ENCODE data around the gene MCCC2.
A peak's percentile ranks its signal among the peaks of the same experiment; 100 is the strongest.
"Not testable (repeated sequence)": the region's sequence is repeated elsewhere in the genome, so short reads cannot be mapped to it uniquely, and the experiment has no call there.

MCCC2 gene

GRCh38 chr5:71586941-71587765, at the start of gene MCCC2:
Gene MCCC2 (plus strand): TSS chr5:71587340. CDS start chr5:71587426, 86 bp downstream.
- intact Hi-C loops (cut with DNase I; ENCODE audit: low total_unique reads), result no loop called here
- Histone ChIP-seq H3K27ac (peak within 1 kb of the TSS; percentile 82 to 87), H3K4me3 (peak within 1 kb of the TSS; percentile 69 to 74), H3K9me3 (no peaks in the 10 kb centered on the region), H3K27me3 (no peaks in the 10 kb centered on the region), H3K4me1 (peaks cover 0 to 48% (median 23%) of the 10 kb centered on the region in 4 donors), H3K36me3 (no peaks in the 10 kb centered on the region)
- TF ChIP-seq CTCF (IDR thresholded peaks at IDR 0.05), result no peak
- peak; percentile 96 to 97 for DNase-seq

GRCh38 chr5:71537687-71538086, 49.5 kb upstream of the MCCC2 start:
- peaks cover 0 to 5% (median 0%) of the 10 kb centered on the region in 4 donors for H3K4me1 ChIP-seq
- H3K36me3 ChIP-seq, result peaks cover 44 to 54% (median 53%) of the 10 kb centered on the region in 3 donors
- H3K9me3 ChIP-seq, result no peaks in the 10 kb centered on the region
- DNase-seq, result no peak
- no peak overlapping the region for H3K27ac ChIP-seq
- intact Hi-C loops (cut with DNase I; ENCODE audit: low total_unique reads), result no loop called here
- TF ChIP-seq CTCF (IDR thresholded peaks at IDR 0.05), result no peak
- H3K4me3 ChIP-seq, result no peak overlapping the region
- no peaks in the 10 kb centered on the region for H3K27me3 ChIP-seq

GRCh38 chr5:71550885-71551284, 36.3 kb upstream of the MCCC2 start:
- H3K36me3 ChIP-seq, result peaks cover 69 to 98% (median 81%) of the 10 kb centered on the region in 3 donors
- H3K4me1 ChIP-seq; H3K9me3 ChIP-seq; H3K27ac ChIP-seq; H3K27me3 ChIP-seq; intact Hi-C loops (cut with DNase I; ENCODE audit: low total_unique reads); DNase-seq; H3K4me3 ChIP-seq: not testable (repeated sequence)

GRCh38 chr5:71551582-71551981, 35.6 kb upstream of the MCCC2 start:
- H3K27ac ChIP-seq; H3K4me3 ChIP-seq; H3K9me3 ChIP-seq; H3K4me1 ChIP-seq; intact Hi-C loops (cut with DNase I; ENCODE audit: low total_unique reads); H3K27me3 ChIP-seq; DNase-seq: not testable (repeated sequence)
- H3K36me3 ChIP-seq, result peaks cover 69 to 97% (median 75%) of the 10 kb centered on the region in 3 donors

DNA sequence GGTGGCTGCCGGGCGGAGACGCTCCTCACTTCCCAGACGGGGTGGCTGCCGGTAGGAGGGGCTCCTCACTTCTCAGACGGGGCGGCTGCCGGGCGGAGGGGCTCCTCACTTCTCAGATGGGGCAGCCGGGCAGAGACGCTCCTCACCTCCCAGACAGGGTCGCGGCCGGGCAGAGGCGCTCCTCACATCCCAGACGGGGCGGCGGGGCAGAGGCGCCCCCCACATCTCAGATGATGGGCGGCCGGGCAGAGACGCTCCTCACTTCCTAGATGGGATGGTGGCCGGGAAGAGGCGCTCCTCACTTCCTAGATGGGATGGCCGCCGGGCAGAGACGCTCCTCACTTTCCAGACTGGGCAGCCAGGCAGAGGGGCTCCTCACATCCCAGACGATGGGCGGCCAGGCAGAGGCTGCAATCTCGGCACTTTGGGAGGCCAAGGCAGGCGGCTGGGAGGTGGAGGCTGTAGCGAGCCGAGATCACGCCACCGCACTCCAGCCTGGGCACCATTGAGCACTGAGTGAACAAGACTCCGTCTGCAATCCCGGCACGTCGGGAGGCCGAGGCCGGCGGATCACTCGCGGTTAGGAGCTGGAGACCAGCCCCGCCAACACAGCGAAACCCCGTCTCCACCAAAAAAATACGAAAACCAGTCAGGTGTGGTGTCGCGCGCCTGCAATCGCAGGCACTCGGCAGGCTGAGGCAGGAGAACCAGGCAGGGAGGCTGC, 35.0 kb upstream of the MCCC2 start:
- H3K27me3 ChIP-seq; intact Hi-C loops (cut with DNase I; ENCODE audit: low total_unique reads); H3K9me3 ChIP-seq; H3K27ac ChIP-seq; DNase-seq; H3K4me3 ChIP-seq; H3K4me1 ChIP-seq: not testable (repeated sequence)
- H3K36me3 ChIP-seq, result peaks cover 69 to 97% (median 69%) of the 10 kb centered on the region in 3 donors

DNA sequence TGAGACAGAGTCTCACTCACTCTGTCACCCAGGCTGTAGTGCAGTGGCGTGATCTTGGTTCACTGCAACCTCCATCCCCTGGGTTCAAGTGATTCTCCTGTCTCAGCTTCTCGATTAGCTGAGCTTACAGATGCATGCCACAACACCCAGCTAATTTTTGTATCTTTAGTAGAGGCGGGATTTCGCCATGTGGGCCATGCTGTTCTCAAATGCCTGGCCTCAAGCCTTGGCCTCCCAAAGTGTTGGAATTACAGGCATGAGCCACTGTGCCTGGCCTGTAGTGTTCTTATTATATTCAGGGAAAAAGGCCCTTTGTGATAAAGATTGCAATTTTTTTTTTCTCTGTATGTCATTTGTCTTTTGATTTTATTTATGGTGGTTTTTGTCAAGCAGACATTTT, 24.0 kb upstream of the MCCC2 start:
- Histone ChIP-seq H3K4me3 (no peak overlapping the region), H3K4me1 (no peaks in the 10 kb centered on the region), H3K27ac (no peak overlapping the region), H3K27me3 (no peaks in the 10 kb centered on the region), H3K9me3 (no peaks in the 10 kb centered on the region), H3K36me3 (peaks cover 39 to 75% (median 61%) of the 10 kb centered on the region in 3 donors)
- intact Hi-C loops (cut with DNase I; ENCODE audit: low total_unique reads), result no loop called here
- no peak for DNase-seq
- TF ChIP-seq CTCF (IDR thresholded peaks at IDR 0.05), result no peak

GRCh38 chr5:71564895-71565294, 22.2 kb upstream of the MCCC2 start:
- Histone ChIP-seq H3K27ac (no peak overlapping the region), H3K36me3 (peaks cover 25 to 63% (median 48%) of the 10 kb centered on the region in 3 donors), H3K4me3 (no peak overlapping the region), H3K27me3 (no peaks in the 10 kb centered on the region), H3K4me1 (no peaks in the 10 kb centered on the region), H3K9me3 (no peaks in the 10 kb centered on the region)
- DNase-seq, result no peak
- no peak for TF ChIP-seq CTCF (IDR thresholded peaks at IDR 0.05)
- intact Hi-C loops (cut with DNase I; ENCODE audit: low total_unique reads), result no loop called here
